GM19468 (cell line): ENCODE data around the gene EVA1A.
"Not testable (repeated sequence)": the region's sequence is repeated elsewhere in the genome, so short reads cannot be mapped to it uniquely, and the experiment has no call there.

Experiments used
- ATAC-seq: cut with Tn5 transposase; IDR thresholded peaks from one replicate; pipeline ENCODE4 v1.9.1; 2021; ENCODE audit warnings: mild to moderate bottlenecking, moderate library complexity, moderate number of reproducible peaks; ENCODE audit not compliant: unreplicated experiment; ENCODE audit errors: extremely low read depth

The EVA1A gene

DNA sequence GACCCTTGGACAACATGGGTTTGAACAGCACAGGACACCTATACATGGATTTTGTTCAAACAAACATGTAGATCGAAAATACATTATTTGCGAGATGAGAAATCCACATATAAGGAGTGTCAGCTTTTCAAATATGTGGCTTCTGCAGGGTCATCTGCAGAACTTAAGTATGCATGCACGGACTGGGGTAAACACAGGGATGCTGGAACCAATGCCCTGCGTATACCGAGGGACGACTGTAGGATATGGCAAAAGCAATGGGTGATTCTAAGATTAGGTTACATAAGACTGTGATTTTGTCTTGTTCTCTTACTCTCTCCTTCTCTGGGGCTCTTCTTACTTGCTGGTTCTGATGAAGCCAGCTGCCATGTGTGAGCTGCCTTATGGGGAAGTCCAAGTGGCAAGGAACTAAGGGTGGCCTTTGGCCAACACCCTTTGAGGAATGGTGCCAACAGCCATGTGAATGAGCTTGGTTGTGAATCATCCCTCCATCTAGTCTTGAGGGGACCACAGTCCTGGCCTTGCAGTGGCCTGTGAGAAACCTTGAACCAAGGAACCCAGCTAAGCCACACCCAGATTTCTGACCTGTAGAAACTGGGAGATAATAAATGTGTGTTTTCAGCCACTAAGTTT is 66.5 kb downstream of the EVA1A start:
- no peak for ATAC-seq

DNA sequence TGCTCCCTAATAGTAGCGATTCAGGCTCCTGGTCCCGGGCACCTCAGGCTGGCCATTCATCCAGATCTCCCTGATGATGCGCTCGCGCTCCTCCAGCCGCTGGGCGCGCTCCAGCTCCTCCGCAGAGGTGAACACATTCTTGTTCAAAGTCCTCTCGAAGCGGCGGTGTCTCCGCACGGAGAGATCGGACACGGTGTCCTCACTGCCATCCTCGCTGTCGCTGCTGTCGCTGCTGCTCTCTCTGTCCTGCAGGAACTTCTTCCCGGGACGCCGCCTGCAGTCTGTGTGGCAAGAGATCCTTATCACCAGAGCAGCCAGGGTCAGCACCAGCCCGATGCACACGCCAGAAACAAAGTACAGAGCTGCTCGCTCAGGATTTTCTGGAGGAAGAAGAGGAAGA is 67.5 kb downstream of the EVA1A start:
- no peak for ATAC-seq

- no peak for ATAC-seq
These were observed 69.5 kb downstream of the EVA1A start for GRCh38 chr2:75491129-75491753.

DNA sequence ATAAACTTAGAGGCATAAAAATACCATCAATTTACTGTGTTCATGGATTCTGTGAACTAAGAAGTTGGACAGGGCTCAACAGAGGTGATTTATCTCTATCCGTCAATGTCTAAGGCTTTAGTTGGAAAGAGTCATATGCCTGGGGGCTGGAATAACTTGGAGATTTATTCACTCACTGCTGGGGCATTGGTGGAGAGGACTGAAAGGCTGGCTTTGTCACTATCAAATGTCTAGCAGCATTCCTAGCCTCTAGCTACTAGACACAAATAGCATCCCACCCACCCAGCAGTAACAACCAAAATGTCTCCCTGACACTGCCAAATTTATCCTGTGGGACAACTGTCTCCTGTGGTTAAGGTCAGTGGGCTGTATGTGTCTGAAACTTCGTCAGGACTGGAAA is 71.0 kb downstream of the EVA1A start:
- no peak for ATAC-seq

- ATAC-seq: no peak
These were observed 72.6 kb downstream of the EVA1A start for GRCh38 chr2:75488157-75488556.

DNA sequence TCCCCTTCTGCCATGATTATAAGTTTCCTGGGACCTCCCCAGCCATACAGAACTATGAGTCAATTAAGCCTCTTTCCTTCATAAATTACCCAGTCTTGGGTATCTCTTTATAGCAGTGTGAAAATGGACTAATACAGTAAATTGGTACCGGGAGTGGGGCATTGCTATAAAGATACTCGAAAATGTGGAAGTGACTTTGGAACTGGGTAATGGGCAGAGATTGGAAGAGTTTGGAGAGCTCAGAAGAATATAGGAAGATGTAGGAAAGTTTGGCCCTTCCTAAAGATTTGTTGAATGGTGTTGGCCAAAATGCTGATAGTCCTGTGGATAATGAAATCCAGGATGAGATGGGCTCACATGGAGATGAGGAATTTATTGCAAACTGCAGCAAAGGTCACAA is 74.0 kb downstream of the EVA1A start:
- ATAC-seq: not testable (repeated sequence)

GRCh38 chr2:75484840-75485239 is 75.9 kb downstream of the EVA1A start:
- no peak for ATAC-seq

GRCh38 chr2:75483878-75484277 is 76.9 kb downstream of the EVA1A start:
- no peak for ATAC-seq

DNA sequence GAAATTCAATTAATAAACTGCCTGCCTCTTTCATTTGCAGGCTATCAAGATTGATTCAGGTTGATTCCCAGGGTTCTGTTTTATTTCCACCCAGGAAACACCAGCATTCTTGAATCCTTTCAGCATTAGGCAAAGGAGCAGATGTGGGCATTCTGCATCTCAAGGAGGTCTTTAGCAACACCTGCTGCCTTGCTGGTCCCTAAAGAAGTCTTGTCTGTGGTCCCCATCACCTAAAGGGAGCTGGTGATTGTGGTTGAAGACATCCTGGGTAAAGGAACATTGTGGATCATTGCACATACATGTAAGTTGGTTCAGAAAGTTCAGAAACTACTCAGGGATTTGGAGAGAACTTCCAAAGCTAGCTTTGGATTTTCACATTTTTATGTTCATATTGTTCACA is 78.3 kb downstream of the EVA1A start:
- no peak for ATAC-seq

GRCh38 chr2:75480971-75481836 is 79.5 kb downstream of the EVA1A start:
- ATAC-seq: no peak

GRCh38 chr2:75477696-75478095 is 83.0 kb downstream of the EVA1A start:
- not testable (repeated sequence) for ATAC-seq

DNA sequence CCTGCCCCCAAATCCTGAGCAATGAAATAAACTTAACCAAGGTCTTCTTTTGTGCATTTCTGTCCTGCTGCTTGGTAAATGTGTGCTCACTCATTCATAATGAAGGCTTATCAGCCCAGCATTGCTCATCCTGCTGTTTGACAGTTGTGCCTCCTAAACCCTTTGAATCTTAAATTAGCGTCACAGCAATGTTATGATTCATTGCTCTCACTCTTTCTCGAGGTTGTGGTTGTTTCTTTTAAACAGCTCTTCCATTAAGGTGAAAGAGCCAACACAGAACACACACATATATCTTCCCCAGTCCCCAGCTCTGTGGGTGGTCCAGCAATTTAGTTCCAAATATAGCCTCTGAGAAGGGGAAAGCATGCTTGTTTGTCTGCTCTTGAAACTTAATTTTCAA is 84.0 kb downstream of the EVA1A start:
- ATAC-seq: no peak

- no peak for ATAC-seq
These were observed 84.8 kb downstream of the EVA1A start for GRCh38 chr2:75475976-75476375.

DNA sequence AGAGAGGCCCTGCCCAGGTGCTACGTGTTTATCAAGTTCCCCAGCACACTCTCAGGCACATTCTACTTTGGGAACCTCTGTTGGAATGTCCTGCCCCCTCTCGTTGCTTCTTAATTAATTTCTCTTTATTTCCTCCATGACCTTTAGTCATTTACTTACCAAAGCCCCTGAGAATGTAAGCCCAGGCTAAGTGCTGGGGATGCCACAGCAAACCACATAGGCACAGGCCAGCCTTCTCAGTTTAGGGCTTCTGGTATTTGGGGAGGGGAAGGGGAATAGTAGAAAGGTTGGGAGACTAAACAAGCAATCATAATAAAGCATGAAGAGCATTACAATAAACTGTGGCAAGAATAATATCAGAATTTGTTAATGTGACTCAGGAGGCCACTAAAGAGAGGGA is 85.7 kb downstream of the EVA1A start:
- no peak for ATAC-seq

DNA sequence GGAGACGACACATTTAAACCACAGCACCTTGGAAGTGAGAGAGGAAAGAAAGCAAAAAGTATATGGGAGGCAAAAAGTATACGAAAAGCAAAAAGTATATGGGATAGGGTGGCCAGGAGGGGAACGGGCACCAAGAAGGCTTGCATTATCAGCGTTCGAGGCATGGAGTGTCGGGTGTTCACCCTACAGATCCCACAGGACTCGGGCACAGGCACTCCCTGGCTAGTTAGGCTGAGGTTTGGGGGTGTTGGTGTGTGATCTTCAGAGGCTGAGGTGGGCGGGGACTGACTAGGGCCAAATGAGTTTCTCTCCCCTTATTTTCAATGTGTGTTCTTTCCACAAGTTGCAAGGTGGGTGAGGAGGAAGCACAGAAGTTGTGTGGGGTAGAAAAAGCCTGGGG is 86.6 kb downstream of the EVA1A start:
- no peak for ATAC-seq

DNA sequence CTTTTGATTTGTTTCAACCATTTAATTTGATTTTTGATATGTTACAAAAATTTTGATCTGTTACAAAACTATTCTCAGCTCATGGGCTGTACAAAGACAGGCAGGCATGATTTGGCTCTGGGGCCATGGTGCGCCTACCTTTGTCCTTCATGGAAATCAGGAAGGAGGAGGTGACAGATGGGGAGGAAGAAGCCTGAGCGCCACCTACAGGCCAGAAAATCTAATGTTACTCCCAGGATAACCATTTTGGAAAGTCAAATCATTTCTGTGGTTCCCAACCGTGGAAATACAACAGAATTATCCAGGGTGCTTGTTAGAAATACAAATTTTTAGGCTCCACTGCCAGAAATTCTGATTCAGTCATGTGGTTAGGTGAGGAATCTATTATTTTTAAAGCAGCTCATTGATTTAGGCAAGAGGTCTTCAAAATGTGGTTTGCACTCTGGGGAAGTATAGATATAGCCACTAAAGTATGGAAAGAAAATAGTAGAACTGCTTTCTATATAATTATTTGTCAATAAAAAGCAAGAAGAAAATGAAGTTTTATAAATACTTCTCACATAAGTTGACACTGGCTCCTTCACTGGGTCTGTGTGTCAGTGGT is 93.9 kb downstream of the EVA1A start:
- no peak for ATAC-seq

GRCh38 chr2:75465317-75465984 is 95.3 kb downstream of the EVA1A start:
- no peak for ATAC-seq

- ATAC-seq: no peak
These were observed 96.3 kb downstream of the EVA1A start for GRCh38 chr2:75464348-75464946.

DNA sequence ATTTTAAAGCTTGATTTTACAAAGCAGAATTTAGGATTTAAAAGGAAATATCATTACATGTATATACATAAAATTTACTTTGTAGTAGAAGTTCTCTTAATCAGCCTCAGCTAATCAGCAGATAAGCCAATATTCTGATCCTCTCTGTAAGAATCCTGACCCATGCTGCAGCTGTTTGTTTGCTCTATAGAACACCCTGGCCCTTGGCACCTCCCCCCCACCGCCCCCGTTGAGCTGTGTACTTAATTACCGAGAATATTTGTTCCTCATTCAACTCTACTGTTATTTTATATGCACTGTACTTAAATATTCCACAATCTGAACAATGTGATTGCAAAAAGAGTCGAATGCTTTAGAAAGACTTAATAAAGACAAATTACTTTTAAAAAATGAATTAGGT is 98.0 kb downstream of the EVA1A start:
- no peak for ATAC-seq

GRCh38 chr2:75462206-75462605 is 98.5 kb downstream of the EVA1A start:
- ATAC-seq: no peak
